Natural killer cell (primary cell): Measurements from ENCODE around the gene SNRNP25. TPM values are rescaled to one million over a fixed set of nuclear protein-coding genes. Genes with fewer than 3 reads are reported as not detected.

Experiments
- ATAC-seq, 3 donors: fragments of 150-1000 bp in 2 of 3; fragments of 200-7000 bp in 1 of 3; cut with Tn5 transposase; 1 replicate in 1 of 3; 2 replicates in 2 of 3; pipeline ENCODE4 v1.10.0; 2021; ENCODE audit warnings: mild to moderate bottlenecking in 2 of 3, moderate library complexity in 2 of 3
- DNase-seq, 2 donors: peaks; one replicate each; pipeline versions ENCODE4 v3.0.0 to v3.0.0-alpha.2; 2013 to 2021; ENCODE audit warnings: mixed read lengths in 1 of 2
- H3K27ac ChIP-seq: one replicate; pipeline ENCODE4 v1.5.1; 2013; ENCODE audit warnings: mild to moderate bottlenecking, low read length
- H3K27me3 ChIP-seq: one replicate; pipeline ENCODE4 v1.6.1; 2013; ENCODE audit warnings: low read length; ENCODE audit not compliant: control insufficient read depth, insufficient read depth
- H3K36me3 ChIP-seq: one replicate; pipeline ENCODE4 v1.6.1; 2013; ENCODE audit warnings: low read length; ENCODE audit not compliant: control insufficient read depth, insufficient read depth
- H3K4me1 ChIP-seq: one replicate; pipeline ENCODE4 v1.6.1; 2013; ENCODE audit warnings: low read length; ENCODE audit not compliant: control insufficient read depth, insufficient read depth
- H3K4me3 ChIP-seq: one replicate; pipeline ENCODE4 v1.5.1; 2013; ENCODE audit warnings: low read length
- H3K9me3 ChIP-seq: one replicate; pipeline ENCODE4 v1.6.1; 2013; ENCODE audit warnings: low read length; ENCODE audit not compliant: control insufficient read depth, insufficient read depth
- H3K27ac Mint-ChIP-seq, 2 donors: one replicate each; pipeline ENCODE4 v1.8.0; 2022; ENCODE audit warnings: mild to moderate bottlenecking in 2 of 2, mixed read lengths in 2 of 2, moderate library complexity in 1 of 2
- H3K27me3 Mint-ChIP-seq, 2 donors: one replicate each; pipeline ENCODE4 v1.8.0; 2022; ENCODE audit warnings: low read depth in 2 of 2, mixed read lengths in 2 of 2
- H3K36me3 Mint-ChIP-seq: one replicate; pipeline ENCODE4 v1.8.0; 2022; ENCODE audit warnings: mixed read lengths
- H3K4me1 Mint-ChIP-seq, 2 donors: one replicate each; pipeline ENCODE4 v1.8.0; 2022; ENCODE audit warnings: mixed read lengths in 2 of 2
- H3K4me3 Mint-ChIP-seq: one replicate; pipeline ENCODE4 v1.8.0; 2022; ENCODE audit warnings: mild to moderate bottlenecking, moderate library complexity, mixed read lengths
- H3K9me3 Mint-ChIP-seq, 2 donors: one replicate each; pipeline ENCODE4 v1.8.0; 2022; ENCODE audit warnings: mixed read lengths in 2 of 2
- WGBS: methylation state at CpG from one replicate; pipeline ENCODE4 v1.1.7; 2013; ENCODE audit warnings: missing lambda C conversion rate; ENCODE audit not compliant: insufficient coverage; 5-methylcytosine and 5-hydroxymethylcytosine counted together
- intact Hi-C: fragments of 100-400 bp; cut with micrococcal nuclease; formaldehyde crosslinking; loops from one replicate; pipeline ENCODE4 v1.14.2; 2022
- total RNA-seq, 4 donors: library from RNA; stranded (reverse); fragments of 120-200 nt in 1 of 4; gene quantifications; one replicate each; pipeline versions ENCODE4 v1.2.3 to v1.2.4, GENCODE V29; 2013 to 2022
- TF ChIP-seq, protein P1 (sequence below): fragments of 200-600 bp; IDR thresholded peaks from one replicate; pipeline ENCODE4 v1.8.0; 2022; ENCODE audit warnings: antibody characterized with exemption

Gene SNRNP25
- total RNA-seq, 3 donors from 2014 or later (not counting 1 experiment from before 2014, with no cell fraction given), result 6.4 to 13.4 (median 13.2) TPM

DNA sequence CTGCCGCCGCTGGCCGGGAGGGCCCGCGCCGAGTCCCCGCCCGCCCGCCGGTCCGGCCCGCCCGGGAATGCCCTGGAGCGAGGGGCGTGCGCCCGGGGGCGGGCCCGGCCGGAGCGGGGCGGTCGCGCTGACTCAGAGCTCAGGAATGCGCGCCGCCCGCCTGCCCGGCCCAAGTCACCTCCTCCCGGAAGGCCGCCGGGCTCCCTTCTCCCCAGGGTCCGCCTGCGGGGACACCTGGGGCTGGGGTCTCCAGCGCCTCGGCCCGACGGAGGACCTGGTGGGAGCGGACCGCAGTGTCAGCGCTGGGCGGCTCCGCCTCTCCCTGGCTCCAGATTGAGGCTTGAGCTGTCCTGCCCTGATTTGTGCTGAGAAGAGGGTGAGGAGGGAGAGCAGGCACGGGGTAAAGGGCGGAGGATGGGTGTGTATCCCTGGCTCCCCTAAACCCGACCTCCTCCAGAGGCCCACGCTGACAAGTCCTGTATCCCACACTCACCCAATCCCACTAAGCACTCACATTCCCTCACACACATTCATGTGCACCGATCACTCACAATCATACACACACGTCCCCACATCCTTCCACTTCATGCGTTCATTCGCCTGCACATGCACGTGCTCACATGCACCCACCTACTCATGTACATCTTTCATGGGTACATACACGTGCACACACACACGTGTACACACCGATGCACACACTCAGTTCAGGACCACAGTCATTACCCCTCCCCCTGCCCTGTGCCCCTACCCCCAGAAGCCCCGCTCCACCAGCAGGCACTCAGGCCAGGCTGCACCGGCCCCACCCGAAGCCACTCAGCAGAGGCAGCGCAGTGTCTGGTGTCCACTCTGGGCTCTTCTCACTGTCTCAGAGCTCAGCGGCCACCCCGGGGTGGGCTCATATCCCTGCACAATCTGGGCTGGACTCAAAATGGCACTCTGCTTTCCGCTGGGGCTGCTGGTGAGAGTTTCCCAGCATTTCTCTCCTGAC, 19.2 kb downstream of the SNRNP25 start, which contains the start of gene RHBDF1:
TSS of gene RHBDF1 (minus strand) at position 71 of the 988 bp plus-strand sequence. CDS start 7,616 bp downstream, outside the sequence.
- no peak within 1 kb of the TSS for H3K27ac ChIP-seq
- Mint-ChIP-seq H3K36me3 (no peaks in the 10 kb centered on the region), H3K9me3 (no peaks in the 10 kb centered on the region), H3K27me3 (peaks cover 0 to 21% of the 10 kb centered on the region in 2 donors), H3K27ac (peak within 1 kb of the TSS in 1 of 2 donors; percentile 23), H3K4me3 (peak within 1 kb of the TSS; percentile 51), H3K4me1 (peaks cover 10 to 23% of the 10 kb centered on the region in 2 donors)
- intact Hi-C loops, result no loop called here
- 22% methylated on average over 61 of the region's 62 CpGs for WGBS
- DNase-seq (no peak), ATAC-seq (peak in 2 of 3 donors; percentile 65 to 74)
- peaks cover 13% of the 10 kb centered on the region for H3K27me3 ChIP-seq
- H3K9me3 ChIP-seq, result no peaks in the 10 kb centered on the region
- TF ChIP-seq, protein P1, sequence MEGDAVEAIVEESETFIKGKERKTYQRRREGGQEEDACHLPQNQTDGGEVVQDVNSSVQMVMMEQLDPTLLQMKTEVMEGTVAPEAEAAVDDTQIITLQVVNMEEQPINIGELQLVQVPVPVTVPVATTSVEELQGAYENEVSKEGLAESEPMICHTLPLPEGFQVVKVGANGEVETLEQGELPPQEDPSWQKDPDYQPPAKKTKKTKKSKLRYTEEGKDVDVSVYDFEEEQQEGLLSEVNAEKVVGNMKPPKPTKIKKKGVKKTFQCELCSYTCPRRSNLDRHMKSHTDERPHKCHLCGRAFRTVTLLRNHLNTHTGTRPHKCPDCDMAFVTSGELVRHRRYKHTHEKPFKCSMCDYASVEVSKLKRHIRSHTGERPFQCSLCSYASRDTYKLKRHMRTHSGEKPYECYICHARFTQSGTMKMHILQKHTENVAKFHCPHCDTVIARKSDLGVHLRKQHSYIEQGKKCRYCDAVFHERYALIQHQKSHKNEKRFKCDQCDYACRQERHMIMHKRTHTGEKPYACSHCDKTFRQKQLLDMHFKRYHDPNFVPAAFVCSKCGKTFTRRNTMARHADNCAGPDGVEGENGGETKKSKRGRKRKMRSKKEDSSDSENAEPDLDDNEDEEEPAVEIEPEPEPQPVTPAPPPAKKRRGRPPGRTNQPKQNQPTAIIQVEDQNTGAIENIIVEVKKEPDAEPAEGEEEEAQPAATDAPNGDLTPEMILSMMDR, result no peak
- no peak within 1 kb of the TSS for H3K4me3 ChIP-seq
- H3K36me3 ChIP-seq, result no peaks in the 10 kb centered on the region
- H3K4me1 ChIP-seq, result peaks cover 26% of the 10 kb centered on the region

DNA sequence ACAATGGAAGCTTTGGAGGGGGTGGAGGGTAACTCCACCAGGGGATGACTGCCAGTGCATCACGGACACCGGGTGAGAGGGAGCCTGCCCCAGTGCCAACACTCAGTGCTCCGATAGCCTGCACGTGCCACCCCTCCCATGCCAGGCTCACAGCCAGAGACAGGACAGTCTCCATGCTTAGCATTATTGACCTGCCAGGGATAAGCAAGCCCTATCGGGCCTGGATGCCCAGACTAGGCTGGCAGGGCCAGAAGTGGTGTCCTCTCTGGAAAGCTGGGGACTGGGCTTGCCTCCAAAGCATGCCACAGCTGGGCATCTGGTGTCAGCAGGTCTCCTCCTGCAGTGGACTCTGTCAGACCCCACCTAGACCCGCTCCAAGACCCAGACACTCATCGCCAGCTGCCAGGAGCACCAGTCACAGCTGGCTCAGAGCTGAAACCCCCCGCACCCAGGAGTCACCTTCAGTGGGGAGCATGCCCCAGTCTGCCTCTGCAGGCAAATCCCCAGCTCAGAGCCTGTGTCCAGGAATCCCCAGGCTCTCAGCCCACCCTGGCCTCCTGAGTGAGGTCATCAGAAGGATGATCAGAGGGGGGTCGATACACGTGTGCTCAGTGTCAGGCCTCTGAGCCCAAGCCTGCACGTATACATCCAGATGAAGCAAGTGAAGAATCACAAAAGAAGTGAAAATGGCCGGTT, 20.6 kb downstream of the SNRNP25 start:
- H3K27me3 ChIP-seq, result peaks cover 13% of the 10 kb centered on the region
- ATAC-seq (no peak), DNase-seq (no peak)
- TF ChIP-seq, protein P1, result no peak
- H3K27ac Mint-ChIP-seq, result no peak overlapping the region
- H3K4me3 ChIP-seq, result no peak overlapping the region
- intact Hi-C loops, result no loop called here
- H3K27ac ChIP-seq, result no peak overlapping the region
- peaks cover 34% of the 10 kb centered on the region for H3K4me1 ChIP-seq
- no peaks in the 10 kb centered on the region for H3K9me3 ChIP-seq
- WGBS, result 90% methylated on average over 12 of the region's 12 CpGs
- H3K36me3 Mint-ChIP-seq, result no peaks in the 10 kb centered on the region
- peaks cover 0 to 21% of the 10 kb centered on the region in 2 donors for H3K27me3 Mint-ChIP-seq
- H3K9me3 Mint-ChIP-seq, result no peaks in the 10 kb centered on the region
- H3K4me1 Mint-ChIP-seq, result peaks cover 18 to 31% of the 10 kb centered on the region in 2 donors
- H3K4me3 Mint-ChIP-seq, result no peak overlapping the region
- no peaks in the 10 kb centered on the region for H3K36me3 ChIP-seq

- Mint-ChIP-seq H3K27ac (no peak overlapping the region), H3K27me3 (peaks cover 0 to 21% of the 10 kb centered on the region in 2 donors), H3K9me3 (no peaks in the 10 kb centered on the region), H3K4me1 (peaks cover 24 to 38% of the 10 kb centered on the region in 2 donors), H3K4me3 (no peak overlapping the region), H3K36me3 (no peaks in the 10 kb centered on the region)
- H3K4me1 ChIP-seq, result peaks cover 41% of the 10 kb centered on the region
- no peak overlapping the region for H3K4me3 ChIP-seq
- DNase-seq (no peak), ATAC-seq (no peak)
- intact Hi-C loops, result no loop called here
- no peaks in the 10 kb centered on the region for H3K9me3 ChIP-seq
- TF ChIP-seq, protein P1, result no peak
- H3K27me3 ChIP-seq, result peaks cover 13% of the 10 kb centered on the region
- 93% methylated on average over 16 of the region's 16 CpGs for WGBS
- no peaks in the 10 kb centered on the region for H3K36me3 ChIP-seq
- H3K27ac ChIP-seq, result no peak overlapping the region
These were observed 21.2 kb downstream of the SNRNP25 start for GRCh38 chr16:74747-75334.
